Activated T-cell treated with anti-CD3 and anti-CD28 coated beads for 4 hours (primary cell): Measurements from ENCODE around the gene PBLD.
"Not testable (repeated sequence)": the region's sequence is repeated elsewhere in the genome, so short reads cannot be mapped to it uniquely, and the experiment has no call there.

Experiments
- DNase-seq: peaks from one replicate; pipeline ENCODE4 v3.0.0-alpha.2; 2020

PBLD gene

GRCh38 chr10:68277814-68278213, 54.9 kb downstream of the PBLD start:
- DNase-seq: not testable (repeated sequence)

- no peak for DNase-seq
These were observed 56.5 kb downstream of the PBLD start for GRCh38 chr10:68276224-68276623.

DNA sequence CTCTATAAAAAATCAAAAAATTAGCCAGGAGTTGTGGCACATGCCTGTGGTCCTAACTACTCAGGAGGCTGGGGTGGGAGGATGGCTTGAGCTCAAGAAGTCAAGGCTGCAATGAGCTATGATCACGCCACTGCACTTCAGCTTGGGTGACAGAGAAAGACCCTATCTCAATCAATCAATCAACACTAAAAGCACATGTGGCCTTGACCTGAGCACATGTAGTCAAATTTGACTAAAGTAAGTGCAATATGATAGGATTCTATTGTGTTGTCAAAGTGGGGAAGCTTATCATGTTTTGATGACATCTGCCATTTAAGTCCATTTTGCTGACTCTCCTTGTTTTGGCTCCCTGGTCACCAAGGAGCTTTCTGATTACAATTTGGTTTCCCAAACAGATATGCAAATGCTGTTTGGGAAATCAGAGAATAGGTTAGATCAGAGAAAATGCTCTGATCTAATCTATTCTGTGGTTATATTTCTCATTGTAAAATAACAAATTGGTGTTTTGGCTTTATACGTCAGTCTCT, 57.1 kb downstream of the PBLD start:
- no peak for DNase-seq

DNA sequence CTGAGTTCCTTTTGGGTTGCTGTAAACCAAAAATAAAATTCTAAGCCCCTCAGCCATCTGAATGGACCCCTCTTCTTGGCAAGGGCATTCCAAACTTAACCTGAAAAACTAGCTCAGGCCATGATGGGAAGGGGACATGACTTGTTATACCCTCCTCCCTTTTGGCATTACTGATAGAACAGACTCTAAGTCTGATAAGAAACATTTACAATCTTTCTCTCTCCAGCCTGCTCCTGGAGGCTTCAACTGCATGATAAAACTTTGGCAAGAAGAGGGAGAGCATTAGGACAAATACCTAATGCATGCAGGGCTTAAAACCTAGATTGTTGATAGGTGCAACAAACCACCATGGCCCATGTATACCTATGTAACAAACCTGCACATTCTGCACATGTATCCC, 59.9 kb downstream of the PBLD start:
- no peak for DNase-seq

DNA sequence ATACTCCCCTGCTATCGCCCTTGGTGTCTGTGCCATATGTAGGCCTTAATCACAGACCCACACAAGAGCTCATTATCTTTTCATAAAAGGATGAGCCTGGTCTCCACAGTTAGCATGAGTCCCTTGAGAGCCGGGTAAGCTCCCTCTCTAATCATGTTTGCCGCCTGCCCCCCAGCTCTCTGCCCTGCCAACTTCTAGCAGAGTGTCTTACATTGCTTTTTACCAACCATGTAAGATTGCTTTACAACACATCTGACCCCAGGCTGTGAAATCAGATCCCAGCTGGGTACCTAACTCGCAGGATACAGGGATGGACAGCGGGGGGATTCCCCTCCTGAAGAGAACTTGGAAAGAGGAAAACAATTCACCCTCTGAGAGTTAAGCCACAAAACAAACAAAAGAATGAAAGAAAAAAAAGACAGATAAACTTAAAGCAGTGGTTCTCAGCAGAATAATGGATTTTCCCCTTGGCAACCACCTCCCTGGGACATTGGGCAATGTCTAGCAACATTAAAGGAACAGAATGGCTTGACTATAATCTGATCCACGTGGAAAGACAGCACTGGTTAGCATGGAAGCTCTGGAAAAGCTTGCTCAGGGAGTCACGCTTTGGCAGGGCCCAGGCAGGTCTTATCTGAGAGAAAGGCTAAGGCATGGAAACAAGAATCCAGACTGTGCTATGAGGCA, 61.4 kb downstream of the PBLD start:
- DNase-seq: no peak

DNA sequence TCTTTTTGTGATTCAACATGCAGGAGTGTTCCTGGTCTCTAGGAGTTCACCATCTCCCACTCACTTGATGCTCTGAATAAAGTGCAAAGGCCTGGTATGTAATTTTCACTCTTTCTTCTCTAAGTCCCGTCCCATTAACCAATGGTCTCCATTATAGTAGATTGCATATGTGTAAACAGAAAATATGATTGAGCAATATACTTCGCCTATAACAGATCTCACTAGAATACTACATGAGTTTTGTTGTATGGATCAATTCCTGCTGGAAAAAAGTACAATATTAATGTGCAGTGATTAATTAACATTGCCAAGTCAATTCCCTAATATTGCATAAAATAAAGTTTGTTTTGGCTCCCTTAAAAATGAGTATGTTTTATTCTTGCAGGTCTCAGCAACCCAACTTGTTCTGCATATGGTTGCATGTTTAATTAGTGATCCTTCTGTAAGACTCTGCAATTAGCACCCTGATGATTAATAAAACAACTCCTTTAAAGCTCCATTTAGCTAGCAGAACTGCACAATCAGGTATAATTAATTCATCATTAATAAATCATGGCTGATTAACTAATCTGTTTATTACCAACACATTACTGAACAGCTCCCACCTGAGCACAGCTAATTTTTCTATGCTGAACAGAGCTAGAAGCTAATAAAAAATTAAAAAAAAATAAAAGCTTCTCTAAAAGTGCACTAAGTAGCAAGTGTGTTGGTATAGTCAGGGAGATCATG, 63.0 kb downstream of the PBLD start:
- no peak for DNase-seq

DNA sequence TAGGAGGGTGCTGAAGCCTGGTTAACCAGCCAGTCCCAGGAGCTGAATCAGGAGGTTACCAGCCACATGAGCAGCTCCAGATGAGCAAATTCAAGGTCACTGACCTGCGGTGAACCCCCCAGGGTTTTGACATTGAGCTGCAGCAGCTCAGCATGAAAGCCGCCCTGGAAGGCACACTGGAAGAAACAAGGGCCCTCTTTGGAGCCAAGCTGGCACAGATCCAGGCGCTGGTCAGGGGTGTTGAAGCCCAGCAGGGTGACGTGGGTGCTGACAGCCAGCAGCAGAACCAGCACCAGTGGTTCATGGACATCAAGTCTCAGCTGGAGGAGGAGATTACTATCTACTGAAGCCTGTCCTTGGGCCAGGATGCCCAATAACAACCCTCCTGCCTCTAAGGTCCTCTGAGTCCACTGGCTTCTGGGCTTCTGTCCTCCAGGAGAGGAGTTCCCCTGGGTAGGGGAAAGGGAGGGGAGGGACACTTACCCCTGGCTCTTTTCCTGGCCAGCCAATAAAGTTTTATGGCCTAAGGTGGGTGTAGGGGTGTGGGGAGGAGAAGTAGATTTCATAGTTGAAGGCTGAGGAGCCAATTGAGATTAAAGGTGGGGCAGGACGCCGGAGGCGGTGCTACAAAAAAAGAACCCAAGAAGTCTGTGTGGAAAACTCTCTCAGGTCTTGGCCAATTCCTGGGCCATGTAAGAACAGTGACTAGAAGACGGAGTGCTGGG, 71.4 kb downstream of the PBLD start:
- no peak for DNase-seq

GRCh38 chr10:68253346-68253745, 79.4 kb downstream of the PBLD start:
- DNase-seq: no peak

DNA sequence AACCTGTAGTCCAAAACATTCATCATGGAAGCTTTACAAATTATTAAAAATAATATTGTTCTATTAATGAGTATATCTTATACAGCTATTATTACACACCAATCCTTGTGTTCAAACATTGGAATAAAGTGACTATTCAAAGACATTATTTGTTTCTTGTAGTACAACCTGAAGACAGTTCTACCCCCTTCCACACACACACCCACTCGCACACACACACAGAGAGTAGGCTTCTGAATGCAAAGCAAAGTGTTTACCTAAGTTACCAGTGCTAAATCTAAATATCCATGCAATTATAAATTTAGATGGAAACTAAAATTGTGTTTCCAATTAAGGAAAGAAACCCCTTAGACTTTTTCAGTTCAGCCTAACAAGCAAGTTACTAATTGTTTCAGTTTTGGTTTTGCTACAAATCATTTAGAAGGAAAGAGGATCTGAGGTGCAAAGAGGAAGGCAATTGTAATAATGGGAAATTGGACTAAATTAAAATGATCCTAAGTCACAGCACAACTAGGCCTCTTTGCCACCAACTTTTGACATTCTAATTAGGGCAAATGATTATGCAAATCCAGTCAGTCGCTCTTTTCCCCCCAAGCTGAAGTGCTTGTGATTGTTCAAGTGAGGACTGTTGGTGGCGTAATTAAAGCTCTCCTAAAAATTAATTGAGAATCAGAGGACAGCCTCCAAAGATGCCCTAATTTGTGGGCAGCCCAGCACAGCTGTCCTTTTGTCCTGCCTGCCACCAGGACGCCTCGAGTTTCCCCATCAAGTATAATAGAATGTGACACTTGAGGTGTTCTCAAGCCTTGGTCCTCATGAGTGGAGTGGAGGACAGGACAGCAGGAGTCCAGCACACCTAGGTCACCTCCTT, 80.9 kb downstream of the PBLD start:
- DNase-seq: no peak

GRCh38 chr10:68251151-68251550, 81.6 kb downstream of the PBLD start:
- no peak for DNase-seq

GRCh38 chr10:68249297-68249696, 83.4 kb downstream of the PBLD start:
- DNase-seq: no peak

GRCh38 chr10:68247931-68248330, 84.8 kb downstream of the PBLD start:
- no peak for DNase-seq

DNA sequence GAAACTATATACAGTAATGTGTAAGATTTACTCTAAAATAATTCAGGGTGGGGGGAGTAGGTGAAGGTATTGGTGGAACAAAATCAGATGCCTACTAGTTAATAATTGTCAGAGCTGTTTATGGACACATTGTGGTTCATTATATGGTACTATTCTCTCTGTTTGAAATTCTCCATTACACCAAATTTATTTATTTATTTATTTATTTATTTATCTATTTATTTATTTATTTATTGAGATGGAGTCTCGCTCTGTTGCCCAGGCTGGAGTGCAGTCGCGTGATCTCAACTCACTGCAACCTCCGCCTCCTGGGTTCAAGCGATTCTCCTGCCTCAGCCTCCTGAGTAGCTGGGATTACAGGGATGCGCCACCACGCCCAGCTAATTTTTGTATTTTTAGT, 86.3 kb downstream of the PBLD start:
- DNase-seq: not testable (repeated sequence)

- DNase-seq: no peak
These were observed 90.7 kb downstream of the PBLD start for GRCh38 chr10:68242051-68242450.

- no peak for DNase-seq
These were observed 93.1 kb downstream of the PBLD start for GRCh38 chr10:68239596-68240150.

DNA sequence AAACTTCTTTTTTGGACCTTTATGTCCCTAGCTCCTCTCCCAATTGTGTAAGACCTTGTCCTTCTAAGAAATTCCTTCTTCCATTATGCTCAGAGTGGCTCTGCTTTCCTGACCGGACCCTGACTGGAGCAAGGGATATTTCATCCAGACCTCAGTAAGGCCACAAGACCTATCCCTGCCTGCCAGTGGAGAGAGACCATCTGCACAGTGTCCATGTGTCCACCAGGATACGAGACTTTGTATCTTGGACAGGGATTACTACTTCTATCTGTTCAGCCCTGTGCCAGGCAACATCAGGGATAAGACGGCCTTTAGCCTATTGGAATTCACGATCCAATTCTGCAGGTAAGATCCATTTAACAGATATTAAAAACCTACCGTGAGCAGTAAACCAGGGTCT, 93.7 kb downstream of the PBLD start:
- DNase-seq: no peak

GRCh38 chr10:68238371-68238770, 94.4 kb downstream of the PBLD start:
- no peak for DNase-seq

DNA sequence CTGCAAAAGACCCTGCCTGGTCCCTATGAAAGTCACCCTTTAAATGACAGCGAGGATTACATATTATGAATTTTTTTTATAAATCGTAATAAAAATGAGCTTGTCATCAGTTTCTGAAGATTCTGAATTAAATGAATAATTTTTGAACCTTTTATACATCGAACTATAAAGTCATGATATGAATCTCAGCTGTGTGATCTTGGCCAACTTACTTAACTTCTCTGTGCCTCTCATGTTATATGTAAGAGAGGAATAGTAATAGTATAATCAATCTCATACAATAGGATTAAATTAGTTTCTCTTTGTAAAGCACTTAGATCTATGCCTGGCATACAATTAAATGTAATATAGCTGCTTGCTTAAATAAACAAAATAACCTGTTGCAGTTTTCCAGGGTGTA, 95.6 kb downstream of the PBLD start:
- DNase-seq: no peak

DNA sequence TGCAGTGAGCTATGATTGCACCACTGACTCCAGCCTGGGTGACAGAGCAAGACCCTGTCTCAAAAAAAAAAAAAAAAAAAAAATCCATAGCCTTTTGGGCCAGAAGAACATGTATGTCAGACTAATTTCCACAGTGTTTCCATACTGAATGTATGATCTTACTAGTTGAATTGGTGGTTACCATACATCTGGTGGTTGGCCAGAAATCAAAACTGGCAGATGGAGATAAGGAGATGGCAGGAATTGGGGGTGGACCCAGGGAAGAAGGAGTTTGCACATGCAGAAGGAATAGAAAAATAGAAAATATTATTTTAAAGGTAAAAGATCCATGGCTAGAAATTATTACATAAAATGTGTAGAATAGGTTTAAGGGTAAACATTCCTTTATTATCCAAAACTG, 97.1 kb downstream of the PBLD start:
- no peak for DNase-seq

GRCh38 chr10:68235111-68235510, 97.6 kb downstream of the PBLD start:
- no peak for DNase-seq

GRCh38 chr10:68233046-68233445, 99.7 kb downstream of the PBLD start:
- no peak for DNase-seq
